IPS DF 6.9 (cell line): ENCODE measurements around the gene EOMES.

Experiments
- DNase-seq: peaks from one replicate; pipeline ENCODE4 v3.0.0-alpha.2; 2013; ENCODE audit warnings: low read depth, low spot score
- H3K27ac ChIP-seq: one replicate; pipeline ENCODE4 v1.5.1; 2013; ENCODE audit warnings: low read length, control low read depth
- H3K27me3 ChIP-seq: 2 replicates; pipeline ENCODE4 v1.6.1; 2013; ENCODE audit warnings: mild to moderate bottlenecking, low read length; ENCODE audit not compliant: control insufficient read depth, insufficient read depth
- H3K36me3 ChIP-seq: 2 replicates; pipeline ENCODE4 v1.6.1; 2013; ENCODE audit warnings: low read length; ENCODE audit not compliant: control insufficient read depth, insufficient read depth
- H3K4me1 ChIP-seq: 2 replicates; pipeline ENCODE4 v1.6.1; 2013; ENCODE audit warnings: low read length; ENCODE audit not compliant: control insufficient read depth, insufficient read depth
- H3K4me3 ChIP-seq: 2 replicates; pipeline ENCODE4 v1.5.1; 2013; ENCODE audit warnings: mild to moderate bottlenecking, low read length
- H3K9me3 ChIP-seq: 2 replicates; pipeline ENCODE4 v1.6.1; 2013; ENCODE audit warnings: low read length, inconsistent platforms; ENCODE audit not compliant: control insufficient read depth, insufficient read depth
- WGBS: extraction: QIAGEN DNeasy Blood & Tissue Kit; methylation state at CpG from one replicate; pipeline ENCODE4 v1.1.7; 2013; ENCODE audit warnings: mixed read lengths, missing lambda C conversion rate; ENCODE audit not compliant: insufficient read length, insufficient coverage; 5-methylcytosine and 5-hydroxymethylcytosine counted together

EOMES gene

DNA sequence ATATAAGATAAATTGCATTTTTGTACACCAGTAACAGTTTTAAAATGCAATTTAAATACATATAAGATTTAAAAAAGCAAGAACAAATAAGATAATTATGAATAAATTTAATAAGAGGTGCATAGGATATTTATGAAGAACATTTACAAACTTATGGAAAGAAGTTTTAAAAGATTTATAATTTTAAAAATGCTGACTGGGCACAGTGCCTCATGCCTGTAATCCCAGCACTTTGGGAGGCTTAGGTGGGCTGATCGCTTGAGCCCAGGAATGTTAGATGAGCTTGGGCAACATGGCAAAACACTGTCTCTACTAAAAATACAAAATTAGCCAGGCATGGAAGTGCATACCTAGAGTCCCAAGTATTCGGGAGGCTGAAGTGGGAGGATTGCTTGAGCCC is 37.8 kb downstream of the EOMES start:
- H3K27me3 ChIP-seq = no peaks in the 10 kb centered on the region
- no peaks in the 10 kb centered on the region for H3K36me3 ChIP-seq
- no peak overlapping the region for H3K4me3 ChIP-seq
- no peaks in the 10 kb centered on the region for H3K9me3 ChIP-seq
- no peak for DNase-seq
- WGBS = no CpG with 5 or more reads among the region's 2 CpGs
- H3K4me1 ChIP-seq = no peaks in the 10 kb centered on the region
- H3K27ac ChIP-seq = no peak overlapping the region

DNA sequence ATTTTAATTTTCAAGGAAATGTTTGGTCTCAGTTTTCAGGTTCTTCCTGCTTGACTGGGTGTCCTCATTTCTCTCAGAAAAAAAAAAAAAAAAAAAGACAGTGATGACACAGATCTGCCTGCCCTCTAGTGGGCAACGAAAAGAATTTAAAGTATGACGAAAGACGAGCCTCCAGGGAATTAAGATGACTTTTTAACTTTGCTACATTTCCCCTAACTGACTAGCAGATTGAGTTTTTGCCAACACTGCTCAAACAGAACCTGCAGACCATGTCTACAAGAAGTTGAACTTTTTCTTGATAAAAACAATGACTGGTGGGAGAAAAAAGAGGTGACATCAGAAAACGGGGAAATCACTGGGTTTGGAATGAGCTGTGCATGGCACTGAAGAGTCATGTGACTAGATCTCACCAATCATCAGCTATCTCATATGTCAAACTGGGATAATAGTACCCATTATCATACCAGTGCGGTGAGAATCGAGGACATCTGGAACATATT is 40.8 kb downstream of the EOMES start:
- Histone ChIP-seq H3K36me3 (no peaks in the 10 kb centered on the region), H3K27me3 (no peaks in the 10 kb centered on the region), H3K4me1 (no peaks in the 10 kb centered on the region), H3K9me3 (no peaks in the 10 kb centered on the region), H3K27ac (no peak overlapping the region), H3K4me3 (no peak overlapping the region)
- peak; percentile 37 for DNase-seq
- no CpG with 5 or more reads among the region's 6 CpGs for WGBS

DNA sequence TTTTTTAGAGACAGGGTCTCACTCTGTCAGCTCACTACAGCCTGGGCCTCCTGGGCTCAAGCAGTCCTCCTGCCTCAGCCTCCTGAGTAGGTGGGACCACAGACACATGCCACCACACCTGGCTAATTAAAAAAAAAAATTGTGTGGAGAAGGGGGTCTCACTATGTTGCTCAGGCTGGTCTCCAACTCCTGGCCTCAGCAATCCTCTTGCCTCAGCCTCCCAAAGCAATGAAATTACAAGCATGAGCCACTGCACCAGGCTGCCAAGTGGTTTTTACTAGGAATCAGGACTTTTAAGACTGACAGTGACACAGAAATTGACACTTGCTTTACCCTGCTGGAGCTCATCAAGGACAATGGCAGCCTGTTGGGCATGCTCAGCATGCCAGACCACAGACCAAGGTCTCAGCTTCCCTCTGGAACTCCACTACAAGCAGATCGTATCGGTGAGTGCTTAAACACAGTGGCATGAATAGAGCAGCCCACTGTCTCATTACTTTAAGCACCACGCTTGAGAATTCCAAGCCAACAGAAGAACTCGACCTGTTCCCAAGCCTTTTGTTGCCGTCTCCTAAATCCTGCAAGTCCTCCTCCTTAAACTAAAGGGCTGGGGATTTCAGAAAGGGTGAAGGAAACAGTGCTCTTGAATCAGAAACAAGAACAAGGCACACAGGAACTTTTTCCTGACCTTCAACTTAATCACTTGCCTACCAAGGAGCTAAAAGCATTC is 41.4 kb downstream of the EOMES start:
- H3K4me3 ChIP-seq = no peak overlapping the region
- H3K9me3 ChIP-seq = no peaks in the 10 kb centered on the region
- WGBS = no CpG with 5 or more reads among the region's 5 CpGs
- H3K27me3 ChIP-seq = no peaks in the 10 kb centered on the region
- H3K36me3 ChIP-seq = no peaks in the 10 kb centered on the region
- H3K27ac ChIP-seq = peak overlapping the region; percentile 9
- no peaks in the 10 kb centered on the region for H3K4me1 ChIP-seq
- DNase-seq = peak; percentile 47

DNA sequence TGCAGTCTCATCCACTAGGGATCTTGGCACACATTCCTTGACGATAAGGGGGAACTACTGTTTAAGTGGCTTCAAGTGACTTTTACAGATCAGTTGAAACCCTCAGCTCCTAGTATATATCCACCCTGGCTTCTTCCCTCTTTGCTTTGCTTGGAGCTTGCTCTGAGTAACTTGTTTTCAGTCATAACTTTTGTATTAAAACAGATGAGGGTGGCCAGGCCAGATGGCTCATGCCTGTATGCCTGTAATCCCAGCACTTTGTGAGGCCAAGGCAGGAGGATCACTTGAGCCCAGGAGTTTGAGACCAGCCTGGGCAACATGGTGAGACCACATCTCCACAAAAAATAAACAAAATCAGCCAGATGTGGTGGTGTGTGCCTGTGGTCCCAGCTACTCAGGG is 42.4 kb downstream of the EOMES start:
- H3K4me1 ChIP-seq = no peaks in the 10 kb centered on the region
- H3K4me3 ChIP-seq = no peak overlapping the region
- no peaks in the 10 kb centered on the region for H3K36me3 ChIP-seq
- H3K27ac ChIP-seq = no peak overlapping the region
- no peak for DNase-seq
- WGBS = no CpG with 5 or more reads among the region's 1 CpG
- H3K9me3 ChIP-seq = no peaks in the 10 kb centered on the region
- no peaks in the 10 kb centered on the region for H3K27me3 ChIP-seq

DNA sequence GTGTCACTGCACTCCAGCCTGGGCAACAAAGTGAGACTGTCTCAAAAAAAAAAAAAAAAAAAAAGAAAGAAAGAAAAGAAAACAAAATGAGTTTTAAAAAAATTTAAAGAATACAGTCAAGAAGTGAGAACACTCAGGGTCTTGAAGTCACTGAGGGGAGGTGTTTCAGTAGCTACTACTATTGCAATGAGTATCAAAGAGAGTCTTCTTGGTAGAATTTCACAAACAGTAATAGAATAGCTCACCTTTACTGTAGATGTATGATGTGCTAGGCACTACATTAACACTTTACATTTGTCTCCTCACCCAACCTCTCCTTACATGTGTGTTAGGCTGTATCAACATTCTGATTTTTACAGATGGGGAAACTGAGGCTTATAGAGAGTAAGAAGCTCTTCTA is 43.9 kb downstream of the EOMES start:
- no peak overlapping the region for H3K27ac ChIP-seq
- H3K36me3 ChIP-seq = no peaks in the 10 kb centered on the region
- no peaks in the 10 kb centered on the region for H3K9me3 ChIP-seq
- H3K4me1 ChIP-seq = no peaks in the 10 kb centered on the region
- no peak overlapping the region for H3K4me3 ChIP-seq
- H3K27me3 ChIP-seq = no peaks in the 10 kb centered on the region
- DNase-seq = no peak

DNA sequence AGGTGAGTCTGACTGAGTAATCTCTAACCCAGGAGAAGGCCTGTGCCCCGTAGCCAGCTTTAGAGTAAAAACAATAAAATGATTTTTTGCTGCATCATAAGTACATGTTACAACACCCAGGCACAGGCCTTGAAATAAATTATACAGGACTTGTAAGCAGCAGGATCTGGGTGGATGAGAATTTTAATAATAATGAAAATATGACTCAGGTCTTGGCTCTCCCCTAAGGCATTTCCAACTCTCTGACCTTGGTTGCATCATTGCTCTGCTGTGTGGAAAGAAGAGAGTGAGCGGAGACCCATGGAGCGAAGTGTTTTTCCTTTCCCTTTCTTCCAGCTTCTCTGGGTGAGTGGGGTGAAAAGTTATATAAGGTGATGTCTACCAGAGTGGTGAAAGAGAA is 44.6 kb downstream of the EOMES start:
- Histone ChIP-seq H3K9me3 (no peaks in the 10 kb centered on the region), H3K27ac (no peak overlapping the region), H3K4me1 (no peaks in the 10 kb centered on the region), H3K4me3 (no peak overlapping the region), H3K27me3 (no peaks in the 10 kb centered on the region), H3K36me3 (no peaks in the 10 kb centered on the region)
- DNase-seq = no peak
- no CpG with 5 or more reads among the region's 3 CpGs for WGBS

DNA sequence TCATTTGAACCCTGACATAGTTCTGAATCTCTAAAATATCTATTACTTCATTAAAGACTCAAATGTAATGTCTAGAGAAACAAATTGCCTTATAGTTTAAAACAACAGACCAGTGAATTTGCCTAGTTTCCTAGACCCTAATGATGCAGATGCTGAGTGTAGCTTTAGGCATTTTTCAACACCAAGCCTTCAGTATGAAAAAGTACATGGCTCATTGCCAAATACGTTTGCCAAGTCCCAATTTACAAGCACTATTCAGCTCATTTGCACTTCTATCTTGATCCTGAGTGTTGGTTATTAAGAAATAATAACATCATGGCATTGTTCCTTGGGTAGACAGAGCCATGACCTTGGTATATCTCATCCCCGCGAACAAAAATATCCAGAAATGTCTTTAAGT is 46.8 kb downstream of the EOMES start:
- DNase-seq = no peak
- no peaks in the 10 kb centered on the region for H3K4me1 ChIP-seq
- H3K27ac ChIP-seq = no peak overlapping the region
- H3K4me3 ChIP-seq = no peak overlapping the region
- WGBS = no CpG with 5 or more reads among the region's 3 CpGs
- H3K9me3 ChIP-seq = no peaks in the 10 kb centered on the region
- H3K36me3 ChIP-seq = no peaks in the 10 kb centered on the region
- H3K27me3 ChIP-seq = no peaks in the 10 kb centered on the region

DNA sequence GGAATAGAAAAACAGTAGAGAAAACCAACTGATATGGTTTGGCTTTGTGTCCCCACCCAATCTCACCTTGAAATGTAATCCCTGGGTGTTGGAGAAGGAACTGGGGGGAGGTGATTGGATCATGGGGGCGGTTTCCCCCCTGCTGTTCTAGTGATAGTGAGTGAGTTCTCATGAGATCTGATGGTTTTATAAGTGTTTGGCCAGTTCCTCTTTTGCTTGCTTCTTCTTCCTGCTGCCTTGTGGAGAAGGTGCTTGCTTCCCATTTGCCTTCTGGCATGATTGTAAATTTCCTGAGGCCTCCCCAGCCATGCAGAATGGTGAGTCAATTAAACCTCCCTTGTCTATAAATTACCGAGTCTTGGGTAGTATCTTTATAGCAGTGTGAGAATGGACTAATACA is 48.4 kb downstream of the EOMES start:
- no peaks in the 10 kb centered on the region for H3K27me3 ChIP-seq
- no peaks in the 10 kb centered on the region for H3K36me3 ChIP-seq
- WGBS = no CpG with 5 or more reads among the region's 2 CpGs
- no peak overlapping the region for H3K4me3 ChIP-seq
- DNase-seq = no peak
- no peaks in the 10 kb centered on the region for H3K9me3 ChIP-seq
- no peak overlapping the region for H3K27ac ChIP-seq
- H3K4me1 ChIP-seq = no peaks in the 10 kb centered on the region

DNA sequence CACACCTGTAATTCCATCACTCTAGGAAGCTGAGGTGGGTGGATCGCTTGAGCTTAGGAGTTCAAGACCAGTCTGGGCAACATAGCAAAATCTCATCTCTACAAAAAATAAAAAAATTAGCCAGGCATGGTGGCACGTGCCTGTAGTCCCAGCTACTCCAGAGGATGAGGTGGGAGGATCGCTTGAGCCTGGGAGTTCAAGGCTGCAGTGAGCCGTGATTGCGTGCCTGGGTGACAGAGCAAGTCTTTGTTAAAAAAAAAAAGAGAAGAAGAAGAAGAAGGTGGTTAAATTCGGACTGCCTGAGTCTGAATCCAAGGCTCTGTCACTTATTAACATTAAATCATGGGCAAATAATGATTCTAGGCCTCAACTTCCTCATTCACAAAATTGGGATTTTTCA is 51.0 kb downstream of the EOMES start:
- Histone ChIP-seq H3K27ac (no peak overlapping the region), H3K36me3 (no peaks in the 10 kb centered on the region), H3K4me1 (peaks cover 2% of the 10 kb centered on the region; the same call in 1 of the 2 replicates), H3K4me3 (no peak overlapping the region), H3K27me3 (no peaks in the 10 kb centered on the region), H3K9me3 (no peaks in the 10 kb centered on the region)
- DNase-seq = no peak
- no CpG with 5 or more reads among the region's 6 CpGs for WGBS

DNA sequence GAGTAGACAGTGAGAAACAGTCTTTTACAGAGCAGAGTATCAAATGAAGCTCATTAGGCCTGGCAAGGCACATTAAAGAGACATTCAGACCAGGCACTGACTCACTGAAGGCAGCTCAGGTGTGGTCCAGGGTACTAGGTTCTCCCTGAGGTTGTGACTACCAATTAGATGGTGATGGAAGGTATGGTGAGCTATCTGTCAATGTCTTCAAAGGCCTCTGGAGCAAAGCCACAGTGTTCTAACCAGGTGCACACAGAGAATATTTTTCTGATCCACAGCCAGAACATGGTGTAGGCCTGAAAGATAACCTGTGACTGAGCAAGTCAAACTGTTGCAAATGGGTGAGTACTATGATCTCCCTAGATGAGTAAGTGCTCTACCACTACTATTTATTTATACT is 51.5 kb downstream of the EOMES start:
- DNase-seq = no peak
- H3K27ac ChIP-seq = no peak overlapping the region
- H3K27me3 ChIP-seq = no peaks in the 10 kb centered on the region
- peaks cover 2% of the 10 kb centered on the region; the same call in 1 of the 2 replicates for H3K4me1 ChIP-seq
- no peak overlapping the region for H3K4me3 ChIP-seq
- H3K9me3 ChIP-seq = no peaks in the 10 kb centered on the region
- H3K36me3 ChIP-seq = no peaks in the 10 kb centered on the region

DNA sequence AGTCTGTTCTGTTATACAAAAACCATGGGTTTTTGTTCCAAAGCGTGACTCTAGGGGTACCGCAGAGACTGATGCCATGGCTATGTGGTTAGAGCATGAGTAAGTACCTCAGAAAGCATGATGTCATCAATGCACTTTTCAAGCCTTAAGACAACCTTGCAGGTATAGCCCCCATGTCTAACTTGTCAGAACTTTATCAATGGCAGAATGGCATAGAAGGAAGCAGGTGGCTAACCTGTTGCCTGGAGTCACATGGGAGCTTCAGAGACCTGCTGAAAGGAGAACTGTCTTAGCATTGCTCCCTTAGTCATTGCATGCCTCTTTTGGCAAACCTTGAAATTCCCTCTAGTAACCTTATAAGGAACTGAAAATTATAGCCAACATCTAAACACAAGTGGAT is 52.5 kb downstream of the EOMES start:
- no CpG with 5 or more reads among the region's 2 CpGs for WGBS
- no peak for DNase-seq

More for the DNA sequence above, 52.5 kb downstream of the EOMES start:
- no peaks in the 10 kb centered on the region for H3K27me3 ChIP-seq
- H3K4me3 ChIP-seq = no peak overlapping the region
- H3K4me1 ChIP-seq = peaks cover 2% of the 10 kb centered on the region; the same call in 1 of the 2 replicates
- no peaks in the 10 kb centered on the region for H3K36me3 ChIP-seq
- H3K9me3 ChIP-seq = no peaks in the 10 kb centered on the region
- no peak overlapping the region for H3K27ac ChIP-seq
